Activated effector memory CD4-positive, alpha-beta T cell treated with Interleukin-2 at 50 U/mL for 16 hours (primary cell): ENCODE results near the gene MOSMO.
"Not testable (repeated sequence)": the region's sequence is repeated elsewhere in the genome, so short reads cannot be mapped to it uniquely, and the experiment has no call there.

Experiments
- DNase-seq: peaks from one replicate; pipeline ENCODE4 v3.0.0-alpha.2; 2020

The MOSMO gene

GRCh38 chr16:22004341-22004740 is 3.6 kb upstream of the MOSMO start:
- DNase-seq: no peak

- no peak for DNase-seq
Observed at GRCh38 chr16:22005746-22006145, 2.2 kb upstream of the MOSMO start.

- no peak for DNase-seq
Observed at GRCh38 chr16:22006636-22007035, 1.3 kb upstream of the MOSMO start.

- DNase-seq: no peak
Observed at GRCh38 chr16:22007159-22007508, 777 bp upstream of the MOSMO start.

GRCh38 chr16:22008215-22009059 is 526 bp downstream of the MOSMO start:
- DNase-seq: no peak

- no peak for DNase-seq
Observed at GRCh38 chr16:22010902-22011301, 3.0 kb downstream of the MOSMO start.

GRCh38 chr16:22012241-22012640 is 4.3 kb downstream of the MOSMO start:
- no peak for DNase-seq

GRCh38 chr16:22013486-22013885 is 5.6 kb downstream of the MOSMO start:
- no peak for DNase-seq

GRCh38 chr16:22014271-22014873 is 6.5 kb downstream of the MOSMO start:
- no peak for DNase-seq

GRCh38 chr16:22016927-22017326 is 9.0 kb downstream of the MOSMO start:
- DNase-seq: no peak

- DNase-seq: no peak
Observed at GRCh38 chr16:22018559-22018958, 10.6 kb downstream of the MOSMO start.

- no peak for DNase-seq
Observed at GRCh38 chr16:22022151-22022550, 14.2 kb downstream of the MOSMO start.

- no peak for DNase-seq
Observed at GRCh38 chr16:22023505-22023904, 15.6 kb downstream of the MOSMO start.

GRCh38 chr16:22024785-22025184 is 16.9 kb downstream of the MOSMO start:
- not testable (repeated sequence) for DNase-seq

- DNase-seq: no peak
Observed at GRCh38 chr16:22027633-22028032, 19.7 kb downstream of the MOSMO start.

GRCh38 chr16:22029632-22030031 is 21.7 kb downstream of the MOSMO start:
- DNase-seq: no peak

- DNase-seq: no peak
Observed at GRCh38 chr16:22030087-22030812, 22.3 kb downstream of the MOSMO start.

- no peak for DNase-seq
Observed at GRCh38 chr16:22031483-22032083, 23.7 kb downstream of the MOSMO start.

GRCh38 chr16:22034503-22034902 is 26.6 kb downstream of the MOSMO start:
- DNase-seq: no peak

- DNase-seq: no peak
Observed at GRCh38 chr16:22035153-22035552, 27.2 kb downstream of the MOSMO start.

GRCh38 chr16:22043882-22044281 is 36.0 kb downstream of the MOSMO start:
- not testable (repeated sequence) for DNase-seq

GRCh38 chr16:22045888-22046287 is 38.0 kb downstream of the MOSMO start:
- DNase-seq: not testable (repeated sequence)

- DNase-seq: no peak
Observed at GRCh38 chr16:22050963-22051362, 43.1 kb downstream of the MOSMO start.

GRCh38 chr16:22052980-22053379 is 45.1 kb downstream of the MOSMO start:
- DNase-seq: no peak
